HCT116 (cell line): Measurements from ENCODE around the gene LMLN. TPM values are rescaled to one million over a fixed set of nuclear protein-coding genes. Genes with fewer than 3 reads are reported as not detected.

Experiments used
- ATAC-seq: fragments of 200-7000 bp; cut with Tn5 transposase; 2 replicates; pipeline ENCODE4 v1.9.1; 2020; ENCODE audit warnings: mild to moderate bottlenecking, moderate library complexity
- BruUV-seq: library from RNA; stranded (reverse); fragments of 400-500 nt; replicated peaks from 2 replicates; lab custom pipeline; 2021; lab: Mats Ljungman, UMichigan
- CTCF ChIA-PET: fragments of 300-600 bp; sonication (Branson Sonifier 250); formaldehyde crosslinking; loops from one replicate; lab custom pipeline; 2021; ENCODE audit warnings: antibody characterized with exemption; lab: Charles Lee
- POLR2A ChIA-PET: fragments of 300-600, 350-600 bp; sonication (Branson Sonifier 250); formaldehyde crosslinking; loops from one replicate; lab custom pipeline; 2021; ENCODE audit warnings: antibody characterized with exemption; lab: Charles Lee
- RAD21 ChIA-PET, 2 experiments: fragments of 300-600 bp; sonication (Branson Sonifier 250); formaldehyde crosslinking; loops; one replicate each; lab custom pipeline; 2023; ENCODE audit warnings: low total read pairs in 2 of 2; ENCODE audit not compliant: uncharacterized antibody in 2 of 2, unreplicated experiment in 2 of 2, low non-redundant PET in 1 of 2; lab: Charles Lee
- DNase-seq: peaks from one replicate; pipeline ENCODE4 v3.0.0-alpha.2; 2010; ENCODE audit warnings: low read depth, low spot score
- H2AFZ ChIP-seq: fragments of 200-600 bp; shearing (Covaris generic), sonication (generic); 2 replicates; pipeline ENCODE4 v1.6.1; 2017; ENCODE audit warnings: low read depth, mixed run types, mixed read lengths, antibody characterized with exemption, low read length; ENCODE audit not compliant: poor library complexity, severe bottlenecking
- H3K27ac ChIP-seq: 2 replicates; pipeline ENCODE4 v1.5.1; 2012; ENCODE audit warnings: low read depth, low read length
- H3K27me3 ChIP-seq: fragments of 200-600 bp; sonication (generic); 2 replicates; pipeline ENCODE4 v1.6.1; 2016; ENCODE audit warnings: mixed run types, low read length, mixed read lengths; ENCODE audit not compliant: insufficient read depth
- H3K36me3 ChIP-seq, 2 experiments: fragments of 200-500 bp in 1 of 2; fragments of 200-600 bp in 1 of 2; sonication (Bioruptor generic) in 1 of 2; sonication (generic) in 1 of 2; 2 replicates each; pipeline versions ENCODE4 v1.5.1 to v1.6.1; 2014 to 2016; ENCODE audit warnings: low read length in 2 of 2, inconsistent platforms in 1 of 2, mixed read lengths in 1 of 2, mixed run types in 1 of 2; ENCODE audit not compliant: insufficient read depth in 2 of 2, control insufficient read depth in 1 of 2
- H3K4me1 ChIP-seq, 2 experiments: fragments of 200-600 bp in 1 of 2; sonication (generic) in 1 of 2; 2 replicates each; pipeline versions ENCODE4 v1.5.1 to v1.6.1; 2012 to 2017; ENCODE audit warnings: low read length in 2 of 2, inconsistent platforms in 1 of 2, mild to moderate bottlenecking in 1 of 2, mixed read lengths in 1 of 2, mixed run types in 1 of 2, moderate library complexity in 1 of 2; ENCODE audit not compliant: insufficient read depth in 2 of 2, control insufficient read depth in 1 of 2
- H3K4me2 ChIP-seq: fragments of 200-600 bp; sonication (generic); 2 replicates; pipeline ENCODE4 v1.6.1; 2017; ENCODE audit warnings: mixed run types, low read length, mixed read lengths
- H3K4me3 ChIP-seq, 2 experiments: fragments of 200-600 bp in 1 of 2; sonication (generic) in 1 of 2; replicated peaks in 1 of 2; 2 replicates each; pipeline ENCODE4 v1.5.1; 2011 to 2016; ENCODE audit warnings: low read length in 2 of 2, control low read depth in 1 of 2, low read depth in 1 of 2, mild to moderate bottlenecking in 1 of 2, mixed read lengths in 1 of 2, mixed run types in 1 of 2
- H3K79me2 ChIP-seq: fragments of 200-600 bp; sonication (generic); 2 replicates; pipeline ENCODE4 v1.6.1; 2017; ENCODE audit warnings: mild to moderate bottlenecking, mixed run types, low read length, moderate library complexity, mixed read lengths; ENCODE audit not compliant: insufficient read depth
- H3K9ac ChIP-seq: fragments of 200-600 bp; sonication (generic); 2 replicates; pipeline ENCODE4 v1.6.1; 2016; ENCODE audit warnings: low read length, mixed read lengths
- H3K9me2 ChIP-seq: fragments of 200-600 bp; sonication (generic), shearing (Covaris generic); 2 replicates; pipeline ENCODE4 v1.6.1; 2017; ENCODE audit warnings: mixed run types, mild to moderate bottlenecking, moderate library complexity; ENCODE audit not compliant: insufficient read depth
- H3K9me3 ChIP-seq, 2 experiments: fragments of 200-500 bp in 1 of 2; fragments of 200-600 bp in 1 of 2; sonication (Bioruptor generic) in 1 of 2; sonication (generic) in 1 of 2; 2 replicates each; pipeline ENCODE4 v1.6.1; 2014 to 2017; ENCODE audit warnings: low read length in 2 of 2, mixed read lengths in 2 of 2, inconsistent platforms in 1 of 2, low read depth in 1 of 2, mild to moderate bottlenecking in 1 of 2, mixed run types in 1 of 2, moderate library complexity in 1 of 2; ENCODE audit not compliant: control insufficient read depth in 1 of 2, insufficient read depth in 1 of 2
- H4K20me1 ChIP-seq: fragments of 200-600 bp; sonication (generic), shearing (Covaris generic); 2 replicates; pipeline ENCODE4 v1.6.1; 2017; ENCODE audit warnings: mixed run types, mild to moderate bottlenecking, moderate library complexity; ENCODE audit not compliant: insufficient read depth
- ATF3 ChIP-seq: IDR thresholded peaks from 2 replicates; pipeline ENCODE4 v1.6.1; 2012
- CBX3 ChIP-seq: IDR thresholded peaks from 2 replicates; pipeline ENCODE4 v1.6.1; 2012; ENCODE audit warnings: low read depth
- CEBPB ChIP-seq: IDR thresholded peaks from 2 replicates; pipeline ENCODE4 v1.6.1; 2012; ENCODE audit warnings: low read depth
- FOSL1 ChIP-seq: IDR thresholded peaks from 2 replicates; pipeline ENCODE4 v1.6.1; 2012; ENCODE audit warnings: low read depth
- RAD21 ChIP-seq: IDR thresholded peaks from 2 replicates; pipeline ENCODE4 v1.6.1; 2012; ENCODE audit warnings: low read depth, mild to moderate bottlenecking
- SP1 ChIP-seq: IDR thresholded peaks from 2 replicates; pipeline ENCODE4 v1.6.1; 2012; ENCODE audit warnings: low read depth
- SRF ChIP-seq: IDR thresholded peaks from 2 replicates; pipeline ENCODE4 v1.6.1; 2012; ENCODE audit warnings: low read depth
- ZBTB33 ChIP-seq: IDR thresholded peaks from 2 replicates; pipeline ENCODE4 v1.6.1; 2011; ENCODE audit warnings: mild to moderate bottlenecking, low read length, moderate library complexity; ENCODE audit not compliant: insufficient replicate concordance; ENCODE audit errors: extremely low read depth
- ZFX ChIP-seq: fragments of 450-650 bp; IDR thresholded peaks from 2 replicates; pipeline ENCODE4 v1.6.1; 2017
- ZNF274 ChIP-seq: fragments of 200-500 bp; sonication (Bioruptor generic); IDR thresholded peaks from 2 replicates; pipeline ENCODE4 v1.6.1; 2014; ENCODE audit warnings: mild to moderate bottlenecking, low read depth, low read length, inconsistent platforms
- intact Hi-C: fragments of 100-400 bp; cut with micrococcal nuclease; formaldehyde crosslinking; loops from 2 replicates; pipeline ENCODE4 v1.10.0; 2022
- total RNA-seq: library from RNA; stranded (reverse); gene quantifications from one replicate; pipeline ENCODE4 v1.2.1, GENCODE V29; 2021; ENCODE audit not compliant: unreplicated experiment

The LMLN gene
- total RNA-seq, 1 experiment from 2014 or later = 7.2 TPM

GRCh38 chr3:198043119-198043518, 83.1 kb downstream of the LMLN start:
- TF ChIP-seq FOSL1 = no peak
- no peak for TF ChIP-seq CBX3
- no peak for TF ChIP-seq ZBTB33
- no peak for TF ChIP-seq RAD21
- no peak for TF ChIP-seq ZNF274
- no peak for TF ChIP-seq CEBPB
- TF ChIP-seq SRF = no peak
- TF ChIP-seq ZFX = no peak
- no peak for TF ChIP-seq ATF3
- TF ChIP-seq SP1 = no peak
- Histone ChIP-seq H3K27ac (no peak overlapping the region), H4K20me1 (no peaks in the 10 kb centered on the region), H3K4me3 (no peak overlapping the region), H3K27me3 (no peaks in the 10 kb centered on the region), H3K79me2 (no peaks in the 10 kb centered on the region), H3K4me1 (no peaks in the 10 kb centered on the region), H3K9me2 (no peaks in the 10 kb centered on the region), H2AFZ (no peak overlapping the region), H3K9ac (no peak overlapping the region), H3K4me2 (no peak overlapping the region), H3K36me3 (no peaks in the 10 kb centered on the region), H3K9me3 (no peaks in the 10 kb centered on the region)
- intact Hi-C loops = no loop called here
- ChIA-PET POLR2A (no interaction called here), CTCF (no interaction called here), RAD21 (no interaction called here)
- ATAC-seq (no peak), DNase-seq (no peak)
- no TSS peak for BruUV-seq
